ENCODE measurements around the gene EGFL7. TPM values are rescaled to one million over a fixed set of nuclear protein-coding genes. Genes with fewer than 3 reads are reported as not detected.
A peak's percentile ranks its signal among the peaks of the same experiment; 100 is the strongest.

The EGFL7 gene
- total RNA-seq, result 272 TPM

DNA sequence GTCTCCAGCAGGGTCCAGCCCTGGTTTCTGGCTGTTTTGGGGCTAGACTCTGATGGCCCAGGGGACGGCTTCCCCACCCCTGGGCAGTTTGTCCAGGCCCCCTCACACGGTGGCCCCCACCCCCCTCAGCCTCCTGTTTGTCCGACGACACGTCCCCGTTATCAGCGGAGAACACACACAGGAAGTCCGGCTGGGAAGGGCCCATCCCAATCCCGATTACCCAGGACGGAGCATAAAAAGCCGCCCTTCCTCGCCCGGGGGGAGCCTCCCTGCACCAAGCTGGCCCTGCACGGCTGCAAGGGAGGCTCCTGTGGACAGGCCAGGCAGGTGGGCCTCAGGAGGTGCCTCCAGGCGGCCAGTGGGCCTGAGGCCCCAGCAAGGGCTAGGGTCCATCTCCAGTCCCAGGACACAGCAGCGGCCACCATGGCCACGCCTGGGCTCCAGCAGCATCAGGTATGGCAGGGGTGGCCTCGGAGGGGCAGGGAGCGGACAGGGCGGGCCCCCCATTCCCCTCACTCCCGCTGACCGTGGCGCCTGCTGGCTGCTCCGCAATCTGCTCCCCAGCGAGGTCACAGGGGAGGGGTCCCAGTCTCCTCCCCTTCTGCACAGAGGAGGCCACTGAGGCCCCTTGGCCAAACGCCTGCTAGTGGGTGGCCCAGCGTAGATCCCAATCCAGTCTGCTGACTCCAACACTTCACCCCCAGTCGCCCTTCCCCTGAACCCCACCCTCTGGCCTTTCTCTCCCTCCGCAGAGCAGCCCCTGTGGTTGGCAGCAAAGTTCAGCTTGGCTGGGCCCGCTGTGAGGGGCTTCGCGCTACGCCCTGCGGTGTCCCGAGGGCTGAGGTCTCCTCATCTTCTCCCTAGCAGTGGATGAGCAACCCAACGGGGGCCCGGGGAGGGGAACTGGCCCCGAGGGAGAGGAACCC, at the start of gene EGFL7:
Gene EGFL7 (plus strand): TSS at position 261 of the 926 bp plus-strand sequence. CDS start 5,367 bp downstream, outside the sequence.
- no peaks in the 10 kb centered on the region for H3K9me3 ChIP-seq
- H3K27ac ChIP-seq, result peak within 1 kb of the TSS; percentile 44
- intact Hi-C loops (cut with DNase I), result no loop called here
- no peak for DNase-seq (ENCODE audit: extremely low spot score in 2 of 2)
- no peaks in the 10 kb centered on the region for H3K36me3 ChIP-seq
- peaks cover 13% of the 10 kb centered on the region for H3K4me1 ChIP-seq
- peak within 1 kb of the TSS; percentile 43 to 52 for H3K4me3 ChIP-seq
- peaks cover 4% of the 10 kb centered on the region for H3K27me3 ChIP-seq
- TF ChIP-seq, protein P1, sequence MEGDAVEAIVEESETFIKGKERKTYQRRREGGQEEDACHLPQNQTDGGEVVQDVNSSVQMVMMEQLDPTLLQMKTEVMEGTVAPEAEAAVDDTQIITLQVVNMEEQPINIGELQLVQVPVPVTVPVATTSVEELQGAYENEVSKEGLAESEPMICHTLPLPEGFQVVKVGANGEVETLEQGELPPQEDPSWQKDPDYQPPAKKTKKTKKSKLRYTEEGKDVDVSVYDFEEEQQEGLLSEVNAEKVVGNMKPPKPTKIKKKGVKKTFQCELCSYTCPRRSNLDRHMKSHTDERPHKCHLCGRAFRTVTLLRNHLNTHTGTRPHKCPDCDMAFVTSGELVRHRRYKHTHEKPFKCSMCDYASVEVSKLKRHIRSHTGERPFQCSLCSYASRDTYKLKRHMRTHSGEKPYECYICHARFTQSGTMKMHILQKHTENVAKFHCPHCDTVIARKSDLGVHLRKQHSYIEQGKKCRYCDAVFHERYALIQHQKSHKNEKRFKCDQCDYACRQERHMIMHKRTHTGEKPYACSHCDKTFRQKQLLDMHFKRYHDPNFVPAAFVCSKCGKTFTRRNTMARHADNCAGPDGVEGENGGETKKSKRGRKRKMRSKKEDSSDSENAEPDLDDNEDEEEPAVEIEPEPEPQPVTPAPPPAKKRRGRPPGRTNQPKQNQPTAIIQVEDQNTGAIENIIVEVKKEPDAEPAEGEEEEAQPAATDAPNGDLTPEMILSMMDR (IDR thresholded peaks at IDR 0.05), result no peak
- no peak for TF ChIP-seq POLR2A (IDR thresholded peaks at IDR 0.05)
- TF ChIP-seq POLR2AphosphoS5 (IDR thresholded peaks at IDR 0.05; ENCODE audit: insufficient read depth in 1 of 2, low read depth in 1 of 2), result peak; percentile 60 to 66

DNA sequence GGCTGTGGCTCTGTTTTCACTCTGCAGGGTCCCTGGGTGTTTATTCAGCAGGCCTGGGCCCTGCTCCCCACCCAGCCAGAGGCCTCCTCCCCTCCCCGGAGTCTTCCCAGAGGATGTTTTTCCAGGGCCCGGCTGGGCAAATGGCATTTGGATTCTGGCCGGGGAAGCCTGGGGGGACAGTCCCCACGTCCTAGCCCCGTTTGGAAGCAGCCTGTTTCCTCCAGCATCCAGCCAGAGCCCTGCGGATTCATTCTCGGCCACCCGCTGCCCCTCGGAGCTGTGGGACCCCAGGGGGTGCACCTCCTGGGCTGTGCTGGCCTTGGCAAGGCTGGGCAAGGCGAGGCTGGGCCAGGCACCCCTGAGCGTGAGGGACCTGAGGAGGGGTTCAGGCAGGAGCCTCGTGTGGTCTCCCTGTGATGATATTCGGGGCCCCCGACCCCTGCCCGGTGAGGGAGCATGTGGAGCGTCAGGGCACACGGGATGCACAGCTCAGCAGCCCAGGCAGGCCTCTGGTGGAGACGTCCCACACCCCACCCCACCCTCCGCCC, 48.8 kb upstream of the EGFL7 start:
- Histone ChIP-seq H3K4me3 (no peak overlapping the region), H3K27me3 (no peaks in the 10 kb centered on the region), H3K27ac (peak overlapping the region; percentile 57), H3K4me1 (peaks cover 30% of the 10 kb centered on the region), H3K36me3 (no peaks in the 10 kb centered on the region), H3K9me3 (no peaks in the 10 kb centered on the region)
- no peak for DNase-seq (ENCODE audit: extremely low spot score in 2 of 2)
- TF ChIP-seq POLR2A (IDR thresholded peaks at IDR 0.05) (no peak), POLR2AphosphoS5 (IDR thresholded peaks at IDR 0.05; ENCODE audit: insufficient read depth in 1 of 2, low read depth in 1 of 2) (no peak)
- TF ChIP-seq, protein P1 (IDR thresholded peaks at IDR 0.05), result no peak
- intact Hi-C loops (cut with DNase I), result no loop called here

DNA sequence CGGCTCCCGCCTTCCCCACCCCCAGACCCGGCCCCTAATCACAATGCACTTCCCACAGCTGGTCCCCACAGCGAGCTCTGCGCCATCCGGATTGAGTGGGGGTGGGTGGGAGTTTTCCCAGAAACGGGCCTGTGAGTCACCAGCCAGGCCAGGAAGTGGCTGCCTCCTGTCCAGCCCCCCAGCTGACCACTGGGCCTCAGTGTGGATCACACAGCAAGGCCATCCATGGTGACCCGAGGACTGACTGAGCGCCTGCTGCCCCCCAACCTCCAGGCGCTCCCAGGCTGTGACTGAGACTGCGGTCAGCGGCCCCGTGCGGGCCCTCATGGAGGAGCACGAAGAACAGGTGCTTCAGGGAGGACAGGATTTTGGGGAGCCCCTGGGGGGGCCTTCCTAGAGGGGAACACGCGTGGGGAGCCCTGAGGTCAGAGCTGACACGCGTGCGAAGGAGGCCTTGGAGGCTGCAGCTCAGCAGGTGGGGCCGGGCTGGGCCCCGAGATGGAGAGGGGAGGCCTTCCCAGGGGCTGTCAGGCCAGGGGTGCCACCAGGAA, 48.3 kb upstream of the EGFL7 start:
- H3K4me1 ChIP-seq, result peaks cover 35% of the 10 kb centered on the region
- H3K4me3 ChIP-seq, result no peak overlapping the region
- H3K27me3 ChIP-seq, result no peaks in the 10 kb centered on the region
- peak overlapping the region; percentile 57 for H3K27ac ChIP-seq
- H3K36me3 ChIP-seq, result no peaks in the 10 kb centered on the region
- H3K9me3 ChIP-seq, result no peaks in the 10 kb centered on the region
- DNase-seq (ENCODE audit: extremely low spot score in 2 of 2), result no peak
- intact Hi-C loops (cut with DNase I), result no loop called here
- TF ChIP-seq, protein P1 (IDR thresholded peaks at IDR 0.05), result no peak
- TF ChIP-seq POLR2A (IDR thresholded peaks at IDR 0.05), result no peak
- TF ChIP-seq POLR2AphosphoS5 (IDR thresholded peaks at IDR 0.05; ENCODE audit: insufficient read depth in 1 of 2, low read depth in 1 of 2), result no peak

DNA sequence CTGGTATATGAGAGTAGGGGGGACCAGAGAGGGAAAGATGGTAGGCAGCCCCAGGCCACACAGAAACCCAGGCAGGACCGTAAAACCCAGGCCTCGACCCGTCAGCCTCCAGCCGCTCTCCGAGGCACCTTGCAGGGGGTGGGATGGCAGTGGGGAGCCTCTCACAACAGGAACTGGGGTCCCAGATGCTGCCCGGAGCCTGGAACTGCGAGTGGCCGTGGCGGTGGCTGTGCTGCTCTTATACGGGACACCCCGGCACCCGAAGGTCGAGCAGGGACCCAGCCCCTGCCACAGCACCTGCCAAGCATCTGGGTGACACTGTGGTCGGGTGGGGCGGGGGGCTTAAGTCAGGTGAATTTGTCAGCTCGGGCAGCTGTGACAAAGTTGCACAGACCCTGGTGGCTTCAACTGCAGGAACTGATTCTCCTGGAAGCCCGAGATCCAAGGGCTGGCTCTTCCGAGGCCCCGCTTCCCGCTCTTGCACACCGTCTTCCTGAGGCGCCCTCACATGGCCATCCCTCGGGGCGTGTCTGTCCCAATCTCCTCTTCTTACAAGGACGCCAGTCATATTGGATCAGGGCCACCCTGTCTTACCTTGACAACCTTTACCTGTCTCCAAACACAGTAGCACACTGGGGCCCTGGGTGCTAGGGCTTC, 47.6 kb upstream of the EGFL7 start:
- Histone ChIP-seq H3K4me1 (peaks cover 40% of the 10 kb centered on the region), H3K9me3 (no peaks in the 10 kb centered on the region), H3K36me3 (no peaks in the 10 kb centered on the region), H3K27me3 (no peaks in the 10 kb centered on the region), H3K4me3 (no peak overlapping the region), H3K27ac (peak overlapping the region; percentile 57)
- intact Hi-C loops (cut with DNase I), result no loop called here
- DNase-seq (ENCODE audit: extremely low spot score in 2 of 2), result no peak
- TF ChIP-seq POLR2AphosphoS5 (IDR thresholded peaks at IDR 0.05; ENCODE audit: insufficient read depth in 1 of 2, low read depth in 1 of 2) (no peak), POLR2A (IDR thresholded peaks at IDR 0.05) (no peak)
- TF ChIP-seq, protein P1 (IDR thresholded peaks at IDR 0.05), result no peak

All from vagina (tissue), 2 donors.